ENCODE data around the gene CLDN6.

GRCh38 chr16:3026003-3026378 lies 8.0 kb upstream of the CLDN6 start:
- TF ChIP-seq, protein P1, sequence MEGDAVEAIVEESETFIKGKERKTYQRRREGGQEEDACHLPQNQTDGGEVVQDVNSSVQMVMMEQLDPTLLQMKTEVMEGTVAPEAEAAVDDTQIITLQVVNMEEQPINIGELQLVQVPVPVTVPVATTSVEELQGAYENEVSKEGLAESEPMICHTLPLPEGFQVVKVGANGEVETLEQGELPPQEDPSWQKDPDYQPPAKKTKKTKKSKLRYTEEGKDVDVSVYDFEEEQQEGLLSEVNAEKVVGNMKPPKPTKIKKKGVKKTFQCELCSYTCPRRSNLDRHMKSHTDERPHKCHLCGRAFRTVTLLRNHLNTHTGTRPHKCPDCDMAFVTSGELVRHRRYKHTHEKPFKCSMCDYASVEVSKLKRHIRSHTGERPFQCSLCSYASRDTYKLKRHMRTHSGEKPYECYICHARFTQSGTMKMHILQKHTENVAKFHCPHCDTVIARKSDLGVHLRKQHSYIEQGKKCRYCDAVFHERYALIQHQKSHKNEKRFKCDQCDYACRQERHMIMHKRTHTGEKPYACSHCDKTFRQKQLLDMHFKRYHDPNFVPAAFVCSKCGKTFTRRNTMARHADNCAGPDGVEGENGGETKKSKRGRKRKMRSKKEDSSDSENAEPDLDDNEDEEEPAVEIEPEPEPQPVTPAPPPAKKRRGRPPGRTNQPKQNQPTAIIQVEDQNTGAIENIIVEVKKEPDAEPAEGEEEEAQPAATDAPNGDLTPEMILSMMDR (IDR thresholded peaks at IDR 0.05; ENCODE audit: low read depth, low read length) = no peak
- no peak for TF ChIP-seq EZH2phosphoT487 (IDR thresholded peaks at IDR 0.05; ENCODE audit: low read depth)

Data from OCI-LY3 (cell line).